ENCODE measurements around the gene TRIM52. TPM values are rescaled to one million over a fixed set of nuclear protein-coding genes. Genes with fewer than 3 reads are reported as not detected.

The TRIM52 gene
- total RNA-seq, 1 experiment from 2014 or later = 7.8 TPM

GRCh38 chr5:181221792-181222629 is 38.9 kb downstream of the TRIM52 start (continued):
- TF ChIP-seq, protein P1, sequence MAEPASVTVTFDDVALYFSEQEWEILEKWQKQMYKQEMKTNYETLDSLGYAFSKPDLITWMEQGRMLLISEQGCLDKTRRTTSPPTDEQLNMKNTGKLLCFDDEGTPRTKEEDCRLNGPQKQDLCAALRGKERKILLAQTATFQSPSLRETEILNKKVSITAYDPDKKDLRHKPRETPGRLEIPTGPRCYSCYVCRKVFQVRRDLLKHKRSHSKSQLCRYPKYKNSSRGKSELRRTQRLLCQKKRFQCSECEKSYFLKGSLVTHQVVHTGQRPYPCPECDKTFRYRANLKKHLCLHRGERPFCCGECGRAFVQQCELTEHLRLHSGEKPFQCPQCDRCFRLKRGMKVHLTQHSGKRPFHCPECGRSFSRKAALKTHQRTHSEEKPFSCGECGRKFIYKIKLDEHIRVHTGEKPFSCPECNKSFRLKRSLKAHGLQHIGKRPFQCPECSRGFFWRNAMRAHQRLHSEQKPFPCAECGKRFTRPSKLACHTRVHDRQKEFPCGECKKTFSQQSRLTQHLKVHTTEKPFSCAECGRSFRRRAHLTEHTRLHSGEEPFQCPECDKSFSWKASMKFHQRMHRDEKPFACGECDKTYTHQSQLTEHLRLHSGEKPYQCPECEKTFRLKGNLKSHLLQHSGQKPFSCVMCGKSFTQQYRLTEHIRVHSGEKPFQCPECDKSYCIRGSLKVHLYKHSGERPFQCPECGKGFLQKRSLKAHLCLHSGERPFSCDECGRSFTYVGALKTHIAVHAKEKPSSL (CRISPR knock-in tag; conservative IDR thresholded peaks at IDR 0.05) = no peak
- TF ChIP-seq ESRRA (CRISPR knock-in tag; IDR thresholded peaks at IDR 0.05; ENCODE audit: borderline replicate concordance) = no peak
- no peak for TF ChIP-seq NFYB (CRISPR knock-in tag; conservative IDR thresholded peaks at IDR 0.05; ENCODE audit: low read depth)
- TF ChIP-seq TEAD1 (CRISPR knock-in tag; IDR thresholded peaks at IDR 0.05) = peak; percentile 94
- TF ChIP-seq ATF2 (CRISPR knock-in tag; IDR thresholded peaks at IDR 0.05; ENCODE audit: borderline replicate concordance, low read depth) = no peak
- peak; percentile 90; the same call in 1 of the 2 replicates for TF ChIP-seq ERG (CRISPR knock-in tag; IDR thresholded peaks at IDR 0.05)
- TF ChIP-seq SOX15 (CRISPR knock-in tag; IDR thresholded peaks at IDR 0.05) = no peak
- TF ChIP-seq ZSCAN18 (CRISPR knock-in tag; IDR thresholded peaks at IDR 0.05) = no peak
- no peak for TF ChIP-seq E2F4 (CRISPR knock-in tag; IDR thresholded peaks at IDR 0.05; ENCODE audit: borderline replicate concordance, low read depth)
- TF ChIP-seq SMAD4 (CRISPR knock-in tag; IDR thresholded peaks at IDR 0.05) = no peak
- TF ChIP-seq ATF6 (CRISPR knock-in tag; IDR thresholded peaks at IDR 0.05) = no peak
- TF ChIP-seq TCF7 (CRISPR knock-in tag; IDR thresholded peaks at IDR 0.05; ENCODE audit: low read depth) = no peak
- 0 out of 2 replicates have a peak, but pooled peaks have one; percentile 9 for TF ChIP-seq ZNF317 (CRISPR knock-in tag; IDR thresholded peaks at IDR 0.05; ENCODE audit: borderline replicate concordance, low read depth)
- no peak; the same call in 1 of the 2 replicates for TF ChIP-seq RELA (CRISPR knock-in tag; IDR thresholded peaks at IDR 0.05; ENCODE audit: borderline replicate concordance)
- TF ChIP-seq TEAD4 (CRISPR knock-in tag; IDR thresholded peaks at IDR 0.05) = no peak
- TF ChIP-seq, protein P2, sequence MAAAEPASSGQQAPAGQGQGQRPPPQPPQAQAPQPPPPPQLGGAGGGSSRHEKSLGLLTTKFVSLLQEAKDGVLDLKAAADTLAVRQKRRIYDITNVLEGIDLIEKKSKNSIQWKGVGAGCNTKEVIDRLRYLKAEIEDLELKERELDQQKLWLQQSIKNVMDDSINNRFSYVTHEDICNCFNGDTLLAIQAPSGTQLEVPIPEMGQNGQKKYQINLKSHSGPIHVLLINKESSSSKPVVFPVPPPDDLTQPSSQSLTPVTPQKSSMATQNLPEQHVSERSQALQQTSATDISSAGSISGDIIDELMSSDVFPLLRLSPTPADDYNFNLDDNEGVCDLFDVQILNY (CRISPR knock-in tag; IDR thresholded peaks at IDR 0.05) = no peak
- no peak for TF ChIP-seq CREB1 (CRISPR knock-in tag; IDR thresholded peaks at IDR 0.05)
- TF ChIP-seq ZMAT4 (CRISPR knock-in tag; IDR thresholded peaks at IDR 0.05) = no peak
- no peak for TF ChIP-seq TP53 (CRISPR knock-in tag; IDR thresholded peaks at IDR 0.05)
- TF ChIP-seq KAT7 (CRISPR knock-in tag; IDR thresholded peaks at IDR 0.05; ENCODE audit: borderline replicate concordance) = no peak; the same call in 1 of the 2 replicates
- TF ChIP-seq JUN (CRISPR knock-in tag; IDR thresholded peaks at IDR 0.05) = no peak
- TF ChIP-seq IRF2 (CRISPR knock-in tag; IDR thresholded peaks at IDR 0.05; ENCODE audit: borderline replicate concordance, low read depth) = no peak
- TF ChIP-seq, protein P3, sequence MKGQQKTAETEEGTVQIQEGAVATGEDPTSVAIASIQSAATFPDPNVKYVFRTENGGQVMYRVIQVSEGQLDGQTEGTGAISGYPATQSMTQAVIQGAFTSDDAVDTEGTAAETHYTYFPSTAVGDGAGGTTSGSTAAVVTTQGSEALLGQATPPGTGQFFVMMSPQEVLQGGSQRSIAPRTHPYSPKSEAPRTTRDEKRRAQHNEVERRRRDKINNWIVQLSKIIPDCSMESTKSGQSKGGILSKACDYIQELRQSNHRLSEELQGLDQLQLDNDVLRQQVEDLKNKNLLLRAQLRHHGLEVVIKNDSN (CRISPR knock-in tag; IDR thresholded peaks at IDR 0.05) = no peak; the same call in 1 of the 2 replicates
- peak; percentile 91 for TF ChIP-seq PRRX2 (CRISPR knock-in tag; IDR thresholded peaks at IDR 0.05)
- peak; percentile 11; the same call in 1 of the 2 replicates for TF ChIP-seq FOXK1 (CRISPR knock-in tag; IDR thresholded peaks at IDR 0.05)
- no peak for TF ChIP-seq GTF2I (CRISPR knock-in tag; conservative IDR thresholded peaks at IDR 0.05)
